ENCODE data around the gene STMN3.

Gene STMN3

GRCh38 chr20:63687419-63688178 is 34.4 kb upstream of the STMN3 start:
- Mint-ChIP-seq H3K4me1 (ENCODE audit: low read depth) (peaks cover 24% of the 10 kb centered on the region), H3K4me3 (no peak overlapping the region), H3K9me3 (no peaks in the 10 kb centered on the region), H3K27me3 (no peaks in the 10 kb centered on the region), H3K36me3 (ENCODE audit: low read depth) (peaks cover 26% of the 10 kb centered on the region), H3K27ac (peak overlapping the region; percentile 26)
- DNase-seq: no peak

GRCh38 chr20:63686492-63687321 is 33.5 kb upstream of the STMN3 start:
- H3K36me3 Mint-ChIP-seq (ENCODE audit: low read depth): peaks cover 23% of the 10 kb centered on the region
- peak overlapping the region; percentile 73 for H3K27ac Mint-ChIP-seq
- H3K9me3 Mint-ChIP-seq: no peaks in the 10 kb centered on the region
- H3K4me3 Mint-ChIP-seq: no peak overlapping the region
- peak; percentile 68 for DNase-seq
- H3K27me3 Mint-ChIP-seq: no peaks in the 10 kb centered on the region
- peaks cover 24% of the 10 kb centered on the region for H3K4me1 Mint-ChIP-seq (ENCODE audit: low read depth)

GRCh38 chr20:63686094-63686491 is 32.9 kb upstream of the STMN3 start:
- H3K27ac Mint-ChIP-seq: peak overlapping the region; percentile 73
- H3K9me3 Mint-ChIP-seq: no peaks in the 10 kb centered on the region
- DNase-seq: no peak
- no peaks in the 10 kb centered on the region for H3K27me3 Mint-ChIP-seq
- no peak overlapping the region for H3K4me3 Mint-ChIP-seq
- H3K36me3 Mint-ChIP-seq (ENCODE audit: low read depth): peaks cover 19% of the 10 kb centered on the region
- peaks cover 24% of the 10 kb centered on the region for H3K4me1 Mint-ChIP-seq (ENCODE audit: low read depth)

- Mint-ChIP-seq H3K27ac (no peak overlapping the region), H3K27me3 (no peaks in the 10 kb centered on the region), H3K36me3 (ENCODE audit: low read depth) (peaks cover 18% of the 10 kb centered on the region), H3K4me1 (ENCODE audit: low read depth) (peaks cover 24% of the 10 kb centered on the region), H3K9me3 (no peaks in the 10 kb centered on the region), H3K4me3 (no peak overlapping the region)
- no peak for DNase-seq
These were observed 32.2 kb upstream of the STMN3 start for GRCh38 chr20:63685269-63686026.

- H3K27ac Mint-ChIP-seq: no peak overlapping the region
- no peak overlapping the region for H3K4me3 Mint-ChIP-seq
- no peaks in the 10 kb centered on the region for H3K9me3 Mint-ChIP-seq
- no peak for DNase-seq
- H3K4me1 Mint-ChIP-seq (ENCODE audit: low read depth): peaks cover 22% of the 10 kb centered on the region
- peaks cover 37% of the 10 kb centered on the region for H3K36me3 Mint-ChIP-seq (ENCODE audit: low read depth)
- H3K27me3 Mint-ChIP-seq: no peaks in the 10 kb centered on the region
These were observed 29.3 kb upstream of the STMN3 start for GRCh38 chr20:63682384-63683139.

GRCh38 chr20:63681609-63682142 is 28.5 kb upstream of the STMN3 start:
- DNase-seq: no peak
- no peaks in the 10 kb centered on the region for H3K27me3 Mint-ChIP-seq
- peaks cover 44% of the 10 kb centered on the region for H3K36me3 Mint-ChIP-seq (ENCODE audit: low read depth)
- no peak overlapping the region for H3K4me3 Mint-ChIP-seq
- H3K27ac Mint-ChIP-seq: no peak overlapping the region
- H3K9me3 Mint-ChIP-seq: no peaks in the 10 kb centered on the region
- H3K4me1 Mint-ChIP-seq (ENCODE audit: low read depth): peaks cover 15% of the 10 kb centered on the region

GRCh38 chr20:63680857-63681608 is 27.8 kb upstream of the STMN3 start:
- no peak overlapping the region for H3K4me3 Mint-ChIP-seq
- peaks cover 48% of the 10 kb centered on the region for H3K36me3 Mint-ChIP-seq (ENCODE audit: low read depth)
- DNase-seq: no peak
- peaks cover 11% of the 10 kb centered on the region for H3K4me1 Mint-ChIP-seq (ENCODE audit: low read depth)
- no peak overlapping the region for H3K27ac Mint-ChIP-seq
- H3K27me3 Mint-ChIP-seq: no peaks in the 10 kb centered on the region
- H3K9me3 Mint-ChIP-seq: no peaks in the 10 kb centered on the region

GRCh38 chr20:63680427-63680826 is 27.2 kb upstream of the STMN3 start:
- Mint-ChIP-seq H3K36me3 (ENCODE audit: low read depth) (peaks cover 54% of the 10 kb centered on the region), H3K4me1 (ENCODE audit: low read depth) (peaks cover 11% of the 10 kb centered on the region), H3K4me3 (no peak overlapping the region), H3K9me3 (no peaks in the 10 kb centered on the region), H3K27ac (no peak overlapping the region), H3K27me3 (no peaks in the 10 kb centered on the region)
- DNase-seq: no peak

GRCh38 chr20:63679799-63680305 is 26.6 kb upstream of the STMN3 start:
- DNase-seq: no peak
- Mint-ChIP-seq H3K27ac (no peak overlapping the region), H3K4me1 (ENCODE audit: low read depth) (peaks cover 8% of the 10 kb centered on the region), H3K4me3 (no peak overlapping the region), H3K9me3 (no peaks in the 10 kb centered on the region), H3K36me3 (ENCODE audit: low read depth) (peaks cover 57% of the 10 kb centered on the region), H3K27me3 (no peaks in the 10 kb centered on the region)

- Mint-ChIP-seq H3K27ac (no peak overlapping the region), H3K4me3 (no peak overlapping the region), H3K9me3 (no peaks in the 10 kb centered on the region), H3K36me3 (ENCODE audit: low read depth) (peaks cover 64% of the 10 kb centered on the region), H3K27me3 (no peaks in the 10 kb centered on the region), H3K4me1 (ENCODE audit: low read depth) (peaks cover 5% of the 10 kb centered on the region)
- DNase-seq: no peak
These were observed 25.6 kb upstream of the STMN3 start for GRCh38 chr20:63678667-63679465.

GRCh38 chr20:63678071-63678470 is 24.8 kb upstream of the STMN3 start:
- Mint-ChIP-seq H3K4me1 (ENCODE audit: low read depth) (no peaks in the 10 kb centered on the region), H3K27ac (no peak overlapping the region), H3K9me3 (no peaks in the 10 kb centered on the region), H3K4me3 (no peak overlapping the region), H3K36me3 (ENCODE audit: low read depth) (peaks cover 67% of the 10 kb centered on the region), H3K27me3 (no peaks in the 10 kb centered on the region)
- DNase-seq: no peak

GRCh38 chr20:63675681-63676368 is 22.6 kb upstream of the STMN3 start:
- no peak overlapping the region for H3K4me3 Mint-ChIP-seq
- H3K4me1 Mint-ChIP-seq (ENCODE audit: low read depth): no peaks in the 10 kb centered on the region
- no peaks in the 10 kb centered on the region for H3K9me3 Mint-ChIP-seq
- H3K27me3 Mint-ChIP-seq: no peaks in the 10 kb centered on the region
- no peak overlapping the region for H3K27ac Mint-ChIP-seq
- peaks cover 68% of the 10 kb centered on the region for H3K36me3 Mint-ChIP-seq (ENCODE audit: low read depth)
- no peak for DNase-seq

Data from activated T-cell treated with anti-CD3 and anti-CD28 coated beads, Interleukin-2, amount 50 U/mL, for 24 hours (primary cell).